NCI-H510A treated with DMSO at 0.1 percent for 48 hours (cell line): Measurements from ENCODE around the gene FBXO10.
A peak's percentile ranks its signal among the peaks of the same experiment; 100 is the strongest.
"Not testable (repeated sequence)": the region's sequence is repeated elsewhere in the genome, so short reads cannot be mapped to it uniquely, and the experiment has no call there.

Source experiments
- DNase-seq: peaks from one replicate; lab custom pipeline; 2025; lab: John Stamatoyannopoulos, UW

FBXO10 gene

GRCh38 chr9:37575921-37576721 is at the start of gene FBXO10:
TSS of gene FBXO10 (minus strand) at chr9:37576380. CDS start at chr9:37541768, 34,612 bp downstream.
- peak; percentile 28 for DNase-seq

- no peak for DNase-seq
Observed at GRCh38 chr9:37625758-37626147, 49.6 kb upstream of the FBXO10 start.

- no peak for DNase-seq
Observed at GRCh38 chr9:37625036-37625757, 49.0 kb upstream of the FBXO10 start.

GRCh38 chr9:37624073-37624472 is 47.9 kb upstream of the FBXO10 start:
- DNase-seq, result no peak

GRCh38 chr9:37623267-37623666 is 47.1 kb upstream of the FBXO10 start:
- no peak for DNase-seq

GRCh38 chr9:37622462-37622861 is 46.3 kb upstream of the FBXO10 start:
- no peak for DNase-seq

- DNase-seq, result no peak
Observed at GRCh38 chr9:37621273-37622121, 45.3 kb upstream of the FBXO10 start.

- DNase-seq, result no peak
Observed at GRCh38 chr9:37620396-37620795, 44.2 kb upstream of the FBXO10 start.

GRCh38 chr9:37619806-37620205 is 43.6 kb upstream of the FBXO10 start:
- no peak for DNase-seq

- DNase-seq, result no peak
Observed at GRCh38 chr9:37618817-37619216, 42.6 kb upstream of the FBXO10 start.

- DNase-seq, result no peak
Observed at GRCh38 chr9:37617832-37618231, 41.7 kb upstream of the FBXO10 start.

GRCh38 chr9:37617161-37617560 is 41.0 kb upstream of the FBXO10 start:
- DNase-seq, result no peak

GRCh38 chr9:37611961-37612360 is 35.8 kb upstream of the FBXO10 start:
- DNase-seq, result no peak

- no peak for DNase-seq
Observed at GRCh38 chr9:37611014-37611413, 34.8 kb upstream of the FBXO10 start.

GRCh38 chr9:37609735-37610397 is 33.7 kb upstream of the FBXO10 start:
- DNase-seq, result no peak

GRCh38 chr9:37608250-37608649 is 32.1 kb upstream of the FBXO10 start:
- no peak for DNase-seq

GRCh38 chr9:37604296-37604695 is 28.1 kb upstream of the FBXO10 start:
- DNase-seq, result no peak

GRCh38 chr9:37602817-37603216 is 26.6 kb upstream of the FBXO10 start:
- no peak for DNase-seq

GRCh38 chr9:37602061-37602460 is 25.9 kb upstream of the FBXO10 start:
- DNase-seq, result not testable (repeated sequence)

GRCh38 chr9:37596504-37596903 is 20.3 kb upstream of the FBXO10 start:
- no peak for DNase-seq

- no peak for DNase-seq
Observed at GRCh38 chr9:37593883-37594448, 17.8 kb upstream of the FBXO10 start.
